KOPT-K1 (cell line): ENCODE measurements around the gene ZRANB1.
A peak's percentile ranks its signal among the peaks of the same experiment; 100 is the strongest.

Experiments used
- H3K27ac ChIP-seq: fragments of 200-600 bp; sonication (generic); 2 replicates; pipeline ENCODE4 v1.5.1; 2016; ENCODE audit warnings: antibody characterized with exemption, mild to moderate bottlenecking, low read depth, low read length; ENCODE audit not compliant: poor library complexity, severe bottlenecking
- H3K36me3 ChIP-seq: fragments of 200-600 bp; sonication (generic); 2 replicates; pipeline ENCODE4 v1.5.1; 2017; ENCODE audit warnings: antibody characterized with exemption, mild to moderate bottlenecking, low read length, moderate library complexity; ENCODE audit not compliant: insufficient read depth
- H3K9me3 ChIP-seq: fragments of 200-600 bp; sonication (generic); 2 replicates; pipeline ENCODE4 v1.5.1; 2017; ENCODE audit warnings: antibody characterized with exemption, low read length, mild to moderate bottlenecking; ENCODE audit not compliant: insufficient read depth, poor library complexity, severe bottlenecking

Gene ZRANB1

DNA sequence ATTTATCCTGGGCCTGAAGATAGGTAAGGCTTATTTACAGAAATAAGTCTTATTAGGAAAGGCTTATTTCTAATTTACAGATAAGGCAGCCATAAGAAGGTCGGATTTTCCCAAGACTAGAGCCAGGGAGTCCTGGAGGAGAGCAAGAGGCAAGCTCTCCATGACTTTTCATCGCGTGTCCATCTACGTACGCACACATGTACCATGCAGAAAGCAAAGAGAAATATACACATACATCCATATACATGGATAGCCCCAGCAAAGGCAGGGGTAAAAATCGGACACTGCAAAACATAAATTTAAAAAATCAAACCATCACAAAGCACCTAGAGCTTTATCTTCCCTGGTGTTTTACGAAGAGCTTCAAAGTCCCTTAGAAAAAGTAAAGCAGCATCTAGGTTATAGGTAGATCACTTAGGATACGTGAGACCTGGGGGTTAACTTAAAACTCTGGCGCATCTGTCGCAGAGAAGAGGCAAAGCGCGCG is 25.8 kb upstream of the ZRANB1 start:
- no peaks in the 10 kb centered on the region for H3K9me3 ChIP-seq
- peak overlapping the region; percentile 75 for H3K27ac ChIP-seq
- no peaks in the 10 kb centered on the region for H3K36me3 ChIP-seq

GRCh38 chr10:124916585-124917427 is 25.1 kb upstream of the ZRANB1 start:
- H3K9me3 ChIP-seq: no peaks in the 10 kb centered on the region
- peak overlapping the region; percentile 75 for H3K27ac ChIP-seq
- H3K36me3 ChIP-seq: no peaks in the 10 kb centered on the region

GRCh38 chr10:124917428-124918190 is 24.3 kb upstream of the ZRANB1 start:
- Histone ChIP-seq H3K27ac (peak overlapping the region; percentile 75), H3K9me3 (no peaks in the 10 kb centered on the region), H3K36me3 (peaks cover 2% of the 10 kb centered on the region; the same call in 1 of the 2 replicates)

DNA sequence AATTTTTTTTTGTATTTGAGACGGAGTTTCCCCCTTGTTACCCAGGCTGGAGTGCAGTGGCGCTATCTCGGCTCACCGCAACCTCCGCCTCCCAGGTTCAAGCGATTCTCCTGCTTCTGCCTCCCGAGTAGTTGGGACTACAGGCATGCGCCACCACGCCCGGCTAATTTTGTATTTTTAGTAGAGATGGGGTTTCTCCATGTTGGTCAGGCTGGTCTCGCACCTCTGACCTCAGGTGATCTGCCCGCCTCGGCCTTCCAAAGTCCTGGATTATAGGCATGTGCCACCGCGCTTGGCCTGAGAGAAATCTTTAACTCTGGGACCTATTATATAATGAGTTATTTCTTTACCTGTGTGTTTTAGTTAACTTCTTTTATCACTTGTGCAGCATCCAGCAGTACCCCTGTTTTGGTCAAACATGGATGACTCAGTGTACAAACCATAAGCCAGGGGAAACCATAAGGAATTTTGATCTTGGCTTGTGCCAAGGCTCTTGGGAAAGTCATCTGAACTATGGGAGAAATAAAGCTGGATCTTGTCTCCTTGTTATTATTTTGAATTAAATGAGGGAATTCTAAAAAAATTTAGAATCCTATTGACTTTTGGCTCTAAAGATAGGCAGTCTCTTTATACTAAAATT is 23.6 kb upstream of the ZRANB1 start:
- H3K27ac ChIP-seq: peak overlapping the region; percentile 75
- H3K9me3 ChIP-seq: no peaks in the 10 kb centered on the region
- peaks cover 9% of the 10 kb centered on the region; the same call in 1 of the 2 replicates for H3K36me3 ChIP-seq

- Histone ChIP-seq H3K27ac (no peak overlapping the region), H3K9me3 (no peaks in the 10 kb centered on the region), H3K36me3 (peaks cover 9% of the 10 kb centered on the region; the same call in 1 of the 2 replicates)
Observed at GRCh38 chr10:124918906-124919305, 23.0 kb upstream of the ZRANB1 start.

- Histone ChIP-seq H3K9me3 (no peaks in the 10 kb centered on the region), H3K27ac (no peak overlapping the region)
Observed at GRCh38 chr10:124921261-124921660, 20.7 kb upstream of the ZRANB1 start.

GRCh38 chr10:124923684-124924083 is 18.2 kb upstream of the ZRANB1 start:
- Histone ChIP-seq H3K27ac (no peak overlapping the region), H3K36me3 (peaks cover 10% of the 10 kb centered on the region; the same call in 1 of the 2 replicates), H3K9me3 (no peaks in the 10 kb centered on the region)

More at GRCh38 chr10:124921261-124921660, 20.7 kb upstream of the ZRANB1 start:
- H3K36me3 ChIP-seq: peaks cover 9% of the 10 kb centered on the region; the same call in 1 of the 2 replicates

DNA sequence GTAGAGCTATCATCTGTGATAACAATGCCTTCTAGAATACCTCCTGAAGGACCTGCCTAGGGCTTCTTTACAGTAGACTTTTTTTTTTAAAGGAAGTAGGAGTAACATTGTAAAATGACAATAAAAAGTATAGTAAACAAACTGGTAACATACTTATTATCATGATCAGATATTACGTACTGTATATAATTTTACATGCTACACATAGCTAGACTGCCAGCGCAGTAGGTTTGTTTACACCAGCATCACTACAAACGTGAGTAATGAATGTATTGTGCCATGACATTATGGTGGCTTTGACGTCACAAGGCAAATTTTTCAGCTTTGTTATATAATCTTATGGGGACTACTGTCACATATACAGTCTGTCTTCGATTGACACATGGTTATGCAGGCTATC is 15.4 kb upstream of the ZRANB1 start:
- Histone ChIP-seq H3K9me3 (peaks cover 7% of the 10 kb centered on the region), H3K36me3 (peaks cover 16% of the 10 kb centered on the region; the same call in 1 of the 2 replicates), H3K27ac (no peak overlapping the region)

- Histone ChIP-seq H3K36me3 (peaks cover 9% of the 10 kb centered on the region; the same call in 1 of the 2 replicates), H3K9me3 (peaks cover 12% of the 10 kb centered on the region), H3K27ac (no peak overlapping the region)
Observed at GRCh38 chr10:124928087-124928486, 13.8 kb upstream of the ZRANB1 start.

- no peak overlapping the region for H3K27ac ChIP-seq
- H3K36me3 ChIP-seq: peaks cover 6% of the 10 kb centered on the region; the same call in 1 of the 2 replicates
- H3K9me3 ChIP-seq: peaks cover 12% of the 10 kb centered on the region
Observed at GRCh38 chr10:124928545-124928944, 13.4 kb upstream of the ZRANB1 start.

- peaks cover 11% of the 10 kb centered on the region for H3K9me3 ChIP-seq
- no peaks in the 10 kb centered on the region for H3K36me3 ChIP-seq
- H3K27ac ChIP-seq: no peak overlapping the region
Observed at GRCh38 chr10:124935946-124936345, 6.0 kb upstream of the ZRANB1 start.

- Histone ChIP-seq H3K27ac (no peak overlapping the region), H3K9me3 (peaks cover 3% of the 10 kb centered on the region), H3K36me3 (no peaks in the 10 kb centered on the region)
Observed at GRCh38 chr10:124936813-124937212, 5.1 kb upstream of the ZRANB1 start.

DNA sequence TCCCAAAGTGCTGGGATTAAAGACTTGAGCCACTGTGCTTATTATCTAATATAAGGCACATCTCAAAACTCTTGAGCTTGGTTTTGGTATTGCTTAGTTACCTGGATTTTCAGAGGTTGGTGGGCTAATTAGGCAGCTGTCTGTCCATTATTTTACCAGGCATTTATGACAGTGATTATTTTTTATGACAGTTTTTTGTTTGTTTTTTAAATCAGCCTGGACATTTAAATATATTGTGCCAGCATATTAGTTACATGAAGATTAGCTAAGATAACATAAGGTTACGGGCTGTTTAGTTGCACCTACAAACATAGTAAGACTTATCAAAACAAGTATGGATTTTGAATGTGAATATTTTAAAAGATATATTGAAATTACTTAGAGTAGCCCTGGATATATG is 2.6 kb upstream of the ZRANB1 start:
- Histone ChIP-seq H3K9me3 (no peaks in the 10 kb centered on the region), H3K36me3 (peaks cover 14% of the 10 kb centered on the region; the same call in 1 of the 2 replicates), H3K27ac (no peak overlapping the region)

GRCh38 chr10:124942317-124943169 is 620 bp downstream of the ZRANB1 start:
- peaks cover 27% of the 10 kb centered on the region for H3K36me3 ChIP-seq
- no peaks in the 10 kb centered on the region for H3K9me3 ChIP-seq
- no peak overlapping the region for H3K27ac ChIP-seq
